HG02970 (cell line): ENCODE results near the gene FAM162B.
"Not testable (repeated sequence)": the region's sequence is repeated elsewhere in the genome, so short reads cannot be mapped to it uniquely, and the experiment has no call there.

Experiments
- ATAC-seq: cut with Tn5 transposase; IDR thresholded peaks from one replicate; pipeline ENCODE4 v1.9.1; 2021; ENCODE audit warnings: mild to moderate bottlenecking, moderate library complexity, moderate number of reproducible peaks; ENCODE audit not compliant: unreplicated experiment, low FRiP score

Gene FAM162B

DNA sequence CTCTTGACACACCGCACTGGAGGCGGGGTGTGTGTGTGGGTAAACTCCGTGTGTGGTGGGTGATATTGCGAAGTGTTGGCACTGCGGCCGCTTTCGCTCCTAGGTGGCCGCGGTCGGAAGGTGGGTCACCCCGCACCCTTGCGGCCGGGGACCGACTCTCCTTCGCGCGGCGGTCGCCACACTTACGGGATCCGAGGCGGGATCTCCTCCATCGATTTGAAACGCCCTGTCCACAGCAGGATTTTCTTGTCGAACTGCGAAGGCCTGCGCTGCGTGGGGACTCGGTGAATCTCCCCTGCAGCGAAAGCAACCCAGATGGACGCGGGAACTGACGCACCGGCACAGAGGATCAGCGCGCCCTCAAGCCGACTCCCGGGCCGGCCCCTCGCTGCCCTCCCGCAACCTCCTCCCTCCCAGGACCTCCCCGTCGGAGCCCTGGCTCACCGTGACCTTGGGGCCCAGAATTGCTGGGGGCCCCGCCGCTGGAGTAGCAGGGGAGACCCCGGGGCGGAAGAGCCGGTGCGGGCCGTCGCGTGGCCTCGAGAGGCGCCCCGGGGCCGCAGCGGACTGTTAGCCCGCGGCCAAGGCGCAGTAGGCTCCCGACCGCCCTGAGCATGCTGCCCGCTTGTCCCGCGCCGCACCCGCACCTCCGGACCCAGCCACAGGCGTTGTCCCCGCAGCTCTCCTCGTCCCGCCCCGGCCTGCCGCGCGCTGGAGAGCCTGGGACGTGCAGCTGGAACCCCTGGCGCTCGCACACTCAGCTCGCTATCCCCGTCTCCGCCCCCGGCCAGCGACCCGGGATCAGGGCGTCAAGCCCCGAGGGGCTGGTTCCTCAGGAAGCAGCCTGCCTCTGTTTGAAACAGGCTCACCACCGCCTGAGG, at the start of gene FAM162B:
Gene FAM162B (minus strand): TSS at position 759 of the 881 bp plus-strand sequence. CDS start 143 bp downstream, at position 616.
- ATAC-seq = no peak

DNA sequence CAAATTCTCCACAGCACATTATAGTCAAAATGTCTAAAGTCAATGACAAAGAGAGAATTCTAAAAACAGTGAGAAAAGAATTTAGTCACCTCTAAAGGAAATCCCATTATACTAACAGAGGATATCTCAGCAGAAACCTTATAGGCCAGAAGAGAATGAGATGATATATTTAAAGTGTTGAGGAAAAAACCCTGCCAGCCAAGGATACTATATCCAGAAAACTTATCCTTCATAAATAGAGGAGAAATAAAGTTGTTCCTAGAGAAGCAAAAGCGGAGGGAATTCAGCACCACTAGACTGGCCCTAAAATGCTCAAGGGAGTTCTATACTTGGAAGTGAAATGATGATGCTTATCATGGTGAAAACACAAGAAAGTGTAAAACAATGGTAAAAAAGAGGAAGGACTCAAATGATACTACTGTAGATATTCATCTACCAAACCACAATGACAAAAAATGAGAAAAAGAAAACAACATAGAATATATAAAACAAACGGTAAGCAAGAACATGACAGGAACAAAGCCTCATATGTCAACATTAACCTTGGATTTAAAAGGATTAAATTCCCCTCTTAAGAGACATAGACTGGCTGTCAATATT, 46.6 kb upstream of the FAM162B start:
- ATAC-seq = no peak

DNA sequence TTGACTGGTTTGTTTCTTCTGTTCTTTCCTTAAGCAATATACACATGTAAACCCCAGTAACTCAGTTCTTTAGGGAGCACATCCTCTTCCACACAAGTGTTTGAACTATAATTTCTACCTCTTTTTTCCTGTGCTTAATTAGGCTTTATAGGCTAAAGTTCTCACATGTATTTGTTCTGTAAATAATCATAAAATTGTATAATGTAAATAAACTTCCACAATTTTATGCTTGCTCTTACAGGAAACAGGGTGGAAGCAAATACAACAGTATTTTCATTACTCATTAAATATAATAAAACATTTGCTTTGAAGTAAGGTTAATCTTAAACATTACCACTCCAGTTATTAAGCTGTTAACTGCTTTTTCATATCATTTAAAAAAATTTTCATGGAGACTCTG, 36.5 kb upstream of the FAM162B start:
- ATAC-seq = no peak

DNA sequence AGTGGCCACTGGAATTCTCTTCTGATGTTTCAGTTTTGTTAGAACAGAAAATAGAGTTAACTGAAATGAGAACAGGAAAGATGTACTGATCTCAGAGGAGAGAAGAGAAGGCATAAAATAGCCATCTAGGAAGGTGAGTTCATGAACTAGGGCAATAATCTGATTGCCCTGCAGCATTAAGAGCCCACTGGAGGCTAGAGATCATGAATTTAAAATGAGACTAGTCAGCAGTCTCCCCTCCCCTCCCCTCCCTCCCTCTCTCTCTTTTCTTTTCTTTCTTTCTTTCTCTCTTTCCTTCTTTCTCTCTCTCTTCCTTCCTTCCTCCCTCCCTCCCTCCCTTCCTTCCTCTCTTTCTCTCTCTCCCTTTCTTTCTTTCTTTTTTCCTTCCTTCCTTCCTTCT, 34.4 kb upstream of the FAM162B start:
- no peak for ATAC-seq

DNA sequence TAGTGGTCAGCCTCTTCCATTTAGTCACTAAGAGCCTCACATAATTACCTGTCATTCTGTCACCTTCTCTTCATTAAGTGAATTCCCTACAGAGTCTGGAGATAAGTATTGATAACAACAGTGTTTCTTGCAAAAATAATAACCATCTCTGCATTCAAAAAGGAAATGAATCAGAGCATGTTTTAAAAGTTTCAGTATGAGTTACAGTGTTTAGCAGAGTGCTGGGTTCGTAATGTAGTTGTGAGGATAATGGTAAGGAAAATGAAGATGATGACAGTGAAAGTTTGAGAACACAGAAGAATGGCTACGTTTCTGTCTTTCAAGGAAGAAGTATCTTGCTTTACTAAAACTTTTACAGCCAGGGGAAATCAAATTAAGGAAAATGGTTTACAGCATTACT, 32.1 kb upstream of the FAM162B start:
- ATAC-seq = no peak

DNA sequence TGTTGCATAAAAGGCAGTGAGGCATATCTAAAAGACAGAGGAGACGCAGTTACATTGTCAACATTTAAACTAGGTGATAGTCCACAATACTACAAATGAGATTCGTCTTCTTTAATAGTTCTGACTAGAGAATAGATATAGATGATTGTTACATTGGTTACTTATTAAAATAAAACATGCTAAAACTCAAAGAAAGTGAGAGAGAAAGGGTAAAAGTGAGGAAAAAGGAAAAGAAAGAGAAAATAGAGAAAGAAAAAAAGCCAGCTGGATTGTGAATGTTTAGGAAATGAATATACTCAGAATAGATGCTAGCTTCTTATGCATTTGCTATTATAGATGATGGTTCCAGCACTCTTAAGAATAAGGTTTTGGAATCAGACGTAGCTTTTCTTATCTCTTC, 27.7 kb upstream of the FAM162B start:
- no peak for ATAC-seq

DNA sequence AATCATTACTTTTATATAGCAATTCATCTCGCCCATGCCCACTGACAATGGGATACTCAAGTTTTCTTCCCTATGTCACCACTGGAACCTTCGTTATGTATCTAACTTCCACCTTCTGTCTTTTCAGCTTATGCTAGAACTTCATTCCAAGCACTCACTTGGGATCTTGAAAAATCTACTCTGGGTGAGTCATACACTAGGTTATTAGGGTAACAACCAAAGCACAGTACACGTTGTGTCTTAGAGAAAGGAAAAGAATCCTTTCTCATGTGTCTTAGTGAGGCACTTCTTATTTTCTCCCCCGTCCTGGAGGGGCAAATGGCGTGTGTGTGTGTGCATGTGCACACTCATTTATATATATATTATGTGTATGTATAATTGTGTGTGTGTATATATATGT, 18.3 kb upstream of the FAM162B start:
- ATAC-seq = no peak

DNA sequence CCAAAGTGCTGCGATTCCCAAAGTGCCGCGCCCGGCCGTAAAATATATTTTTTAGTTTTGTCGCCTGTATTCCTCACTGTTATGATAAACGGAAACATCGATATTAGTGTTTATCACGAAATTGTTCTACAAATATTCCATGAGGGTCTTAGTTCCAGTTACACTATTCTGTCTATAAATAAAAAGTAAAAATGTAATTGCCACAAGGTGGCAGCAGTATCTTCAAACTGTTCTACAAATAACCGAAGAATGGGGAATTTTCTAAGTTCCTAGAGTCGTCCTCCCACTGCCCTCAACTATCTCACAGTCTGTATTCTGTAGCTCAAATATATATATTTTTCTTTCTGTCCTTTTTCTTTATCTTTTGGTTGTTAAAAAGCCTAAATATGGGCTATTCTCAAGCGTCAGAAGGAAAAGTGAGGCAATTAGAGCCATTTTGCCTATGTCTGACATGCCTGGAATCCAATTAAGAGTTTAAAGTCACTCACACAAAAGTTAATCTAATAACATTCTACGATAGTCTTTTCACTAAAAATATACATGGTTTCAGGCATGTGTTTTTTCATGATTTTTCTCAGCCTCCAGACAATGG, 14.2 kb upstream of the FAM162B start:
- no peak for ATAC-seq

DNA sequence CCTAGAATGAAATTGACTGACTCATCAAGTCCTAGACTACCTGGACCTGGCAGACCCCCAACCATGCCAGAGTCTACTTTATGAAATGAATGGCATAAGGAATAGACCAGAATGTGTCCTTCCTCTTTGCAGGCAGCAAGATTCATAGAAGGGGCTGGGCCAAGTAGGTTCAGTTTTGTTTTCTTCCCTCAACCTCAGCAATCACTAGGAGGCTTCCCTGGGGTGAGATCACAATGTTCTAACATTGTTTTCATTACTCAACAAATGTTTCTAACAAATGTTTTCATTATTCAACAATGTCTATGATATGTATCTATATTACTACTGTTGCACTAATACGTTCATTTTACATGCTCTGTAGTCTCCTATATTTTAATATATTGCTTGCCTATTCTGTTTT, 8.4 kb upstream of the FAM162B start:
- ATAC-seq = no peak

DNA sequence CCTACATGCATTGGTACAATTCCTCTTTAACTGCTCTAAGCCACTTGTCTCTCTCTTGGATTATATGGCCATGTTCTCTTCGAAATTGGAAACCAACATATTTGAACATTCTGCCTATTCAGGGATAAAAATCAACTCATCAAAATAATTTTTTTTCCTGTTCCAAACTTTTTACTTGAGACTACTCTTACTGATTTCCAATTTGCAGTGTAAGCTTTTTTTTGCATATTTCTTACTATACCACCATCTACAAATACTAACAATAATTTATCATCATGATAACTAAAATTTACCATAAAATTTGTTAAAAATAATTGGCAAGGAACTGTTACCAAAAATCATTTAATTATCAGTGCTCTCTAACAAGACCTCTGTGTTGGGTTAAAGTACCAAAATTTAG, 6.9 kb upstream of the FAM162B start:
- ATAC-seq = no peak

DNA sequence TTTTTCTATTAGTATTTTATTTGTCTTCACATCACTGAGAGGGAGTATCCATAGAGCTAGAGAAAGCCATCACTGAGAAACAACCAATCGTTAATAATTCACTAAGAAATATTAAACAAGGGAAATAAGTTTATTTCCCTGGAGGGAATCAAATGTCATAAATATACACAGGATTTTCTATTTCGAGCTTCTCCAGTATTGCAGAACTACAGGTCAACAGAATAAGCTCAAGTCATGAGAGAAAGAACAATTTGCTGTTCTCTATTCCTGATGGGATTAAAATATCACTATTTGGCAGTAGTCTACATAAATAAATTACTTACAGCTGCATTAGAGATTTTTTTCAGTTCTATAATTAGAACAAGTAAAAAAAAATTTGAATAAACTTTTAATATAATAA, 2.2 kb upstream of the FAM162B start:
- no peak for ATAC-seq

DNA sequence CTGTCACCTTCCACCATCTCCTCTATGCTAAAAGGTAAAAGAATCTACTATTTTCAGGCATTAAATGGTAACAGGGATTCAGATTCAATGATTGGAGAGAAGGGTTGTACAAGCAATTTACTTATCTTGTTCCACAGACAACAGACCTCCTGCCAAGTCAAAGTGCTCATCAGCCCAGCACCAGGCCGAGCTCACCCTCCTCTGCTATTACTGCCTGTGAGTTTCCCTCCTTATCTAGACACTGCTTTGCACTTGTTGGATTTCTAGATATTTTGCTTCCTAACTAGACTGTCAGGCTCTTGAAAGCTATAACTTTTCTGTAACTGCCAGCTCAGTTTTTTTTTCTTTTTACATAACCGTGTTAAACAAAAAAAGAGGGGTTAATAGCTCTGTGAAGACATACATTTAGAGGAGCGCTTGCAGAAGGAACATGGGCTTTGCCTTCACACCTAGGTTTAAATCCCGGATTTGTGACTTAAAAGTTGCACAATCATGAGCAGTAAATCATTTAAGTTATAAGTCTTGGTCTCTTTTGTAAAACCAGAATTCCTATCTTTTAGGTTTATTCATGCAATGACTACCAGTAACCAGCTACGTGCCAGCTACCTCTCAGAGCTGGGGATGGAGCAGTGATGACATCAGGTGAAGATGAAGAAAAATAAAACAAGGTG, 1.1 kb upstream of the FAM162B start:
- ATAC-seq = no peak

DNA sequence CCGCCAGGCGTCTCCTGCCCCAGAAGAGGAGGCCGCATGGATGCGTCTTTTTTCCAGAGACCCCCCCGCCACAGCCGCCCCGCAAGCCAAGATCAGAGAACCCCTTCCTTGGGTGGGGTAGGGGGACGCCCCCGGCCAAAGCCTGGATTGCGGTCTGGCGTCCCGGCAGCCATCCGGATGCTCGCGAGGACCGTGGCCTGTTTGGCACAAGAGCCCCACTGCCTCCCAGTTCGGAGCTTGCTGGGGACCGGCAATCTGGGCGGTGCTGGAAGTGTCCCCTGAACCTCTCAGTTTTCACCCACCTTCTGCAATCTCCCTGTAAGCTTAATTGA, 924 bp downstream of the FAM162B start:
- no peak for ATAC-seq

DNA sequence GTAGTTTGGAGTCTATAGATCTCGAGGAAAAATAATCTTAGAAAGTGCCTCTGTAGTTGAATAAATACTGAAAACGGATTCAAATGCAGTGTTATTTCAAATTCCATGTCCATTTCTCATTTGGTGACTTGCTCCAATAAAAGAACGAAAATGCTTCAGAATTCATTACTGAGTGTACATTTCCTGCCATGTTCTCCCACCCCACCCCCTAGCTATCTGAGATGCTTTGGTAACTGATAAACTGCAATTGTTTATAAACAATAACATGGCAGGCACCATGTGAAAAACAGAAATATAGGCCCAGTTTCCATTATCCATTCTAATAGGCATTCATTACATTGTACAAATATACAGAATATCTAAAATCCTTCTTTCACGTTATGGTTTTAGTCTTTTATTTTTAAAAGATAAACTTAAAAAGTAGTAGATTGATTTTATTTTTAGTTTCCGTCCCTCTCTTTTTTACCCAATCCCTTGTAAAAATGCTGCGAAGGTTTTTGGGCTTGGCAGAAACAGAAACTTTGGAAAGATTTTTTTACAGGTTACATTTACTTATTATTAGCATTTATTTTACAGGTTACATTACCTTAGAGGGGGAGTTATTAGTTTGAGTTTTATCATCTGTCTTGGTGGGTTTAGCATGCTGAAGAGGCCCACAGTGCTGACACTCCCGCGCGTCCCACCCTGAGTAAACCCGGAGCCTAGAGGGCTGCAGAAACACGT, 1.5 kb downstream of the FAM162B start:
- no peak for ATAC-seq

DNA sequence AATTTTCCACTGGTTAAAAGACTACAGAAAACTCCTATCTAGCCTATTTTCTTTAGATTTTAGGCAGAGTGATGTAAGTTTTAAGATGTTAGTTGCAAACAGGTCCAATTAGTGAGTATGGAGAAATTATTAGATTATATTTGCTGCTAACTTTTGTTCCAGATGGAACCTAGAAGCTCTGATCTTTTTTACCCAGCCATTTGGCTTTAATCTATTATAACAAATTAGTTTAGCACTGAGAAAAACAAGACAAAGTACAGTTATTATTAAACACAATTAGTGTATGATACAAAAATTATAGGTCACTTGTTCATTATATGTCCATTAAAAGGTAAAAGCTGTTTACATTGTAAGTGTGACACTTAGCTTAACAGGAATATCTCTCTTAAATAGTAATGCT, 2.5 kb downstream of the FAM162B start:
- ATAC-seq = no peak

DNA sequence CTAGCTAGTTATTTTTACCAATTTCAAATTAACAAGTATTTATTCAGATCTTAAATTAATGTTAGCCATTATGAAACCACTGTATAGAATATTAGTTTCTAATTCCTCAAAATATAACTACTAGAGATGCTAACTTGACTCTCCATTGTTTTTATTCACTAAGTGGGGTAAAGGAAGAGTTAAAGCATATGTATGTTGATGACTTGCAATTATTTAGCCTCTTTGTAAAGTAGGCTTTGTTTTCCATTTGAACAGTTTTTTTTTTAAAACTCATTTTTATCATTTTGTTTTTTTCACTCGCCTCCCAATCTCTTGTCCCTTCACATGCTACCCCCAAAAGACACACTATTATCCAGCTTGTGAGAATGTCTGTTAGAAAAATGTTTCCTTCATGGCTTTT, 3.3 kb downstream of the FAM162B start:
- no peak for ATAC-seq

DNA sequence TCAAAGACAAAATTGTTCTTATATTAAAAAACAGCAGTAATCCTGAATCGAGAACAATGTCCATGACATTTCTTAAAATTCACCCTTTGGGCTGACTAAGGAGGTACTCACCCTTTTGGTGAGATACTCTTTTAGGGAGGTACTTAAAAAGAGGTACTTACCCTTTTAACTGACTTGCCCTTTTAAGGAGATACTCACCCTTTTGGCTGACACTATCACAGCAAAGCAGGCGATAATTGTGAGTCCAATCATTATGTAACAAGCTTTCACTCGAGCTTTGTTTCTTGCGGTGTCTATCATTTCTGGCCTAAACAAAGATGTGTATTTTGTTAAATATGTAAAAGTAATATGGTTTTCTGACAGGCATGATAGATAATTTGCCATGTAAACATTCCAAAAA, 3.7 kb downstream of the FAM162B start:
- no peak for ATAC-seq

DNA sequence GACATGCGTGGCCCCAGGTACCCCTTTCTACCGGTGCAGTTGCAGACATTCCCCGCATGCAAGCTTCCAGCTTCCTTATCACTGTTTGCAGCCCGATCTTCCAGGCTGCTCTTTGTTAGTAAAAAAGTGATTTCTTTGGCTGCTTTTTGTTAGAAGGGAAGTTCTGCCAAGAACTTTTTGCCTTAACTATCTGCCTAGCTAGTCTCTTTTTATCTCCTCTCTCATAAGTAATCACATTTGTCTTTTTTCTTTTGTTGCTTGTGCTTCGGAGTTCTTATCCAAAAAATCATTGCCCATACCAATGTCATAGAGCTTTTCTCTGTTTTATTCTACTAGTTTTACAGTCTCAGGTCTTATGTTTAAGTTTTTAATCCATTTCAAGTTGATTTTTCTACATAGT, 20.3 kb downstream of the FAM162B start:
- no peak for ATAC-seq

DNA sequence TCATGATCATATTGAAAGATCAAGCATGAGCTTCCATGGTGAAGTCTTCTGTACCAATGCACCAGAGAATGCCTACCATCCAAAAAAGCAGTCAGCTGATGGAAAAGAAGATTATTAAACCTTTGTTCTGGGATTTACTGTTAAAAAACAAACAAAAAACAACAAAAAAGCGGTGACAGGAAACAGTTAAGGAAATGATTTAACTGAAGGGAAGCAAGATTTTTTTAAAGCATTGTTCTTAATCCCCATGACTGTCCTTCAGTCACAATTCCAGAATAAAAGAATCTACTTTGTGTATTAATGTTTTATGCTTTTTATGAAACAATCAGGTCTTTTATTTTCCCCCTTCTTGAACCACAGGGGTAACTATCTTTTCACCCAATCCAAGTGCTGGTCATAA, 23.9 kb downstream of the FAM162B start:
- ATAC-seq = no peak

DNA sequence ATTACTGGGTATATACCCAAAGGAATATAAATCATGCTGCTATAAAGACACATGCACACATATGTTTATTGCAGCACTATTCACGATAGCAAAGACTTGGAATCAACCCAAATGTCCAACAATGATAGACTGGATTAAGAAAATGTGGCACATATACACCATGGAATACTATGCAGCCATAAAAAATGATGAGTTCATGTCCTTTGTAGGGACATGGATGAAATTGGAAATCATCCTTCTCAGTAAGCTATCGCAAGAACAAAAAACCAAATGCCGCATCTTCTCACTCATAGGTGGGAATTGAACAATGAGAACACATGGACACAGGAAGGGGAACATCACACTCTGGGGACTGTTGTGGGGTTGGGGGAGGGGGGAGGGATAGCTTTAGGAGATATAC, 25.0 kb downstream of the FAM162B start:
- ATAC-seq = not testable (repeated sequence)

DNA sequence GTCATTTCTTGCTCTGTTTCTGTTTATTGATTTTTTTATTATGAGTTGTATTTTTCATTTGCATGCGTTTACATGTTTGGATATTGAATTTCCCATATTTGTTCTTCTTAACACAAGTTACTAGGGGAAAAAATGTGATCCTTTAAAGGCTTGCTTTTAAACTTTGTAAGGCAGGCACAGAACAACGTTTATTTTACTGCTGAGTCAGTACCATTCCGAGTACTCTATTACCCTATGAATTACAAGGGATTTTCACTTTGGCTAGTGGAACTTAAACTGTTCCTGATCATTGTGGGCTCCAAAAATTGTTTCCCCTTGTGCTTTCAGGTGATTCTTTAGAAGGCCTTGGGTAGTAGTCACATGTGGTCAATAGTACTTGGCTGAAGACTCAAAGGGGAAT, 28.5 kb downstream of the FAM162B start:
- no peak for ATAC-seq
